ENCODE results near the gene AMPD3. TPM values are rescaled to one million over a fixed set of nuclear protein-coding genes. Genes with fewer than 3 reads are reported as not detected.

Gene AMPD3
- total RNA-seq, 1 experiment from 2014 or later: 5.9 TPM

DNA sequence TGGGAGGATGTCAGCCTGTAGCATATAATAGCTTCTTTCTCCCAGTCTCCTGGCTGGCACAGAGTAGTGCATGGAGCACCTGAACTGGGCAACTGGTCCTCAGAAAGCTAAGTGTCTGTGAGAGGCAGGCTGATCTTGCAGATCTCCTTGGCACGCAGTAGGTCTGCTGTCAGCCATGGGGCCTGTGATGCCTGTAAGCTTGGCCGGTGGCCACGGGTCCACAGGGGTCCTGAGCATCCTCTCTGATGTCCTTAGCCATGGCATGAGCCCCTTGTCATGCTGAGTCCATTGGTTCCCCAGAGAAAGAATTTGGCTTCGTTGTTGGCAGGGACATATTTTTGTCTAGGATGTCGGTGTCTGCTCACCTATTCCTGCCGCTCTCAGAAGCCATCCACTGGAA is 25.0 kb downstream of the AMPD3 start:
- Histone ChIP-seq H4K5ac (ENCODE audit: insufficient read length, low read depth, low read length) (no peak overlapping the region), H3K23me2 (ENCODE audit: insufficient read length, low read depth, low read length, poor library complexity, severe bottlenecking) (no peaks in the 10 kb centered on the region), H2BK120ac (ENCODE audit: low read depth, low read length, poor library complexity, severe bottlenecking) (no peak overlapping the region), H2BK20ac (ENCODE audit: low read depth, low read length, poor library complexity, severe bottlenecking) (no peak overlapping the region), H3K4me2 (ENCODE audit: insufficient read depth, insufficient read length, low read length) (no peak overlapping the region), H2AK5ac (ENCODE audit: insufficient read length, low read length) (no peak overlapping the region), H3K56ac (ENCODE audit: insufficient read length, low read depth, low read length) (no peak overlapping the region), H2BK15ac (ENCODE audit: low read depth, low read length) (no peak overlapping the region), H3K27me3 (ENCODE audit: insufficient read depth, low read length) (no peaks in the 10 kb centered on the region), H2AFZ (ENCODE audit: low read length) (no peak overlapping the region), H3K9me3 (ENCODE audit: control insufficient read depth, low read depth, low read length) (no peaks in the 10 kb centered on the region), H4K8ac (replicated peaks; ENCODE audit: insufficient read length, low read depth, low read length) (no peak overlapping the region), H2BK12ac (ENCODE audit: insufficient read length, low read depth, low read length) (no peak overlapping the region), H3K4ac (ENCODE audit: low read depth, low read length) (no peak overlapping the region), H2BK5ac (ENCODE audit: insufficient read length, low read length) (no peak overlapping the region), H3K18ac (ENCODE audit: insufficient read length, low read depth, low read length) (no peak overlapping the region), H3K4me1 (ENCODE audit: insufficient read depth, low read length) (no peaks in the 10 kb centered on the region), H3K79me1 (ENCODE audit: insufficient read depth, low read depth, low read length, poor library complexity, severe bottlenecking) (no peaks in the 10 kb centered on the region), H3K23ac (ENCODE audit: insufficient read length, low read depth, low read length) (no peak overlapping the region), H4K91ac (ENCODE audit: insufficient read length, low read depth, low read length) (no peak overlapping the region), H3K14ac (ENCODE audit: insufficient read depth, low read length) (no peak overlapping the region; the same call in 1 of the 2 replicates), H3K27ac (ENCODE audit: insufficient read length, low read depth, low read length) (no peak overlapping the region), H3K79me2 (ENCODE audit: insufficient read depth, low read length) (no peaks in the 10 kb centered on the region), H3K9ac (ENCODE audit: extremely low read depth, insufficient read length, low read length) (no peak overlapping the region), H4K20me1 (ENCODE audit: control insufficient read depth, insufficient read depth, insufficient read length) (no peaks in the 10 kb centered on the region), H3T11ph (ENCODE audit: low read length) (no peak overlapping the region)
- no peak overlapping the region for H3K27ac Mint-ChIP-seq
- TF ChIP-seq, protein P1, sequence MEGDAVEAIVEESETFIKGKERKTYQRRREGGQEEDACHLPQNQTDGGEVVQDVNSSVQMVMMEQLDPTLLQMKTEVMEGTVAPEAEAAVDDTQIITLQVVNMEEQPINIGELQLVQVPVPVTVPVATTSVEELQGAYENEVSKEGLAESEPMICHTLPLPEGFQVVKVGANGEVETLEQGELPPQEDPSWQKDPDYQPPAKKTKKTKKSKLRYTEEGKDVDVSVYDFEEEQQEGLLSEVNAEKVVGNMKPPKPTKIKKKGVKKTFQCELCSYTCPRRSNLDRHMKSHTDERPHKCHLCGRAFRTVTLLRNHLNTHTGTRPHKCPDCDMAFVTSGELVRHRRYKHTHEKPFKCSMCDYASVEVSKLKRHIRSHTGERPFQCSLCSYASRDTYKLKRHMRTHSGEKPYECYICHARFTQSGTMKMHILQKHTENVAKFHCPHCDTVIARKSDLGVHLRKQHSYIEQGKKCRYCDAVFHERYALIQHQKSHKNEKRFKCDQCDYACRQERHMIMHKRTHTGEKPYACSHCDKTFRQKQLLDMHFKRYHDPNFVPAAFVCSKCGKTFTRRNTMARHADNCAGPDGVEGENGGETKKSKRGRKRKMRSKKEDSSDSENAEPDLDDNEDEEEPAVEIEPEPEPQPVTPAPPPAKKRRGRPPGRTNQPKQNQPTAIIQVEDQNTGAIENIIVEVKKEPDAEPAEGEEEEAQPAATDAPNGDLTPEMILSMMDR (conservative IDR thresholded peaks at IDR 0.05): no peak
- H3K4me3 Mint-ChIP-seq: no peak overlapping the region
- WGBS (ENCODE audit: extremely low coverage, insufficient read length, low lambda C conversion rate): no CpG with 5 or more reads among the region's 6 CpGs
- DNase-seq: no peak
- H3K27me3 Mint-ChIP-seq (ENCODE audit: low read depth): no peaks in the 10 kb centered on the region
- H3K36me3 Mint-ChIP-seq (ENCODE audit: insufficient read depth in 1 of 3, low read depth in 3 of 3): no peaks in the 10 kb centered on the region
- no peaks in the 10 kb centered on the region for H3K4me1 Mint-ChIP-seq
- no peaks in the 10 kb centered on the region for H3K9me3 Mint-ChIP-seq
